Measurements from ENCODE around the gene CFAP92.

CFAP92 gene

GRCh38 chr3:129037093-129037419 is 43.2 kb upstream of the CFAP92 start:
- ChIA-PET CTCF (interaction anchor here (0.7 to 3.9 kb wide), 5 partner anchors 9 to 209 kb away, joined by 3 to 27 read pairs (median 4); no protein-coding TSS in a partner anchor), POLR2A (no interaction called here)
- no peak for TF ChIP-seq CTCF (IDR thresholded peaks at IDR 0.05; ENCODE audit: control extremely low read depth, extremely low read depth, low read depth, missing control alignments)

GRCh38 chr3:129036222-129037092 is 42.6 kb upstream of the CFAP92 start:
- TF ChIP-seq CTCF (IDR thresholded peaks at IDR 0.05; ENCODE audit: control extremely low read depth, extremely low read depth, low read depth, missing control alignments), result no peak
- no peak for DNase-seq (ENCODE audit: extremely low spot score)
- ChIA-PET CTCF (interaction anchor here (0.7 to 3.9 kb wide), 5 partner anchors 8 to 209 kb away, joined by 3 to 27 read pairs (median 4); no protein-coding TSS in a partner anchor), POLR2A (no interaction called here)

More at GRCh38 chr3:129037093-129037419, 43.2 kb upstream of the CFAP92 start:
- no peak for DNase-seq (ENCODE audit: extremely low spot score)

GRCh38 chr3:129035360-129036221 is 41.7 kb upstream of the CFAP92 start:
- ChIA-PET POLR2A (no interaction called here), CTCF (interaction anchor here (1.4 kb wide), 1 partner anchor 15 kb away, joined by 3 read pairs; no protein-coding TSS in a partner anchor)
- no peak for TF ChIP-seq CTCF (IDR thresholded peaks at IDR 0.05; ENCODE audit: control extremely low read depth, extremely low read depth, low read depth, missing control alignments)
- no peak for DNase-seq (ENCODE audit: extremely low spot score)

GRCh38 chr3:129034642-129035041 is 40.8 kb upstream of the CFAP92 start:
- DNase-seq (ENCODE audit: extremely low spot score), result no peak

GRCh38 chr3:129033633-129034321 is 39.9 kb upstream of the CFAP92 start:
- TF ChIP-seq CTCF (IDR thresholded peaks at IDR 0.05; ENCODE audit: control extremely low read depth, extremely low read depth, low read depth, missing control alignments), result no peak
- ChIA-PET POLR2A (no interaction called here), CTCF (interaction anchor here (0.7 to 3.0 kb wide), 3 partner anchors 14 to 20 kb away, joined by 3 to 12 read pairs (median 3); no protein-coding TSS in a partner anchor)
- no peak for DNase-seq (ENCODE audit: extremely low spot score)

More at GRCh38 chr3:129034642-129035041, 40.8 kb upstream of the CFAP92 start:
- ChIA-PET POLR2A (no interaction called here), CTCF (interaction anchor here (1.4 to 3.0 kb wide), 2 partner anchors 14 to 19 kb away, joined by 3 to 12 read pairs; no protein-coding TSS in a partner anchor)
- no peak for TF ChIP-seq CTCF (IDR thresholded peaks at IDR 0.05; ENCODE audit: control extremely low read depth, extremely low read depth, low read depth, missing control alignments)

GRCh38 chr3:129033151-129033550 is 39.3 kb upstream of the CFAP92 start:
- ChIA-PET CTCF (interaction anchor here (1.2 to 3.0 kb wide), 2 partner anchors 20 to 213 kb away, joined by 3 to 12 read pairs; no protein-coding TSS in a partner anchor), POLR2A (no interaction called here)
- DNase-seq (ENCODE audit: extremely low spot score), result no peak
- no peak for TF ChIP-seq CTCF (IDR thresholded peaks at IDR 0.05; ENCODE audit: control extremely low read depth, extremely low read depth, low read depth, missing control alignments)

Data from GM10248 (cell line).